RPMI8226 (cell line): ENCODE measurements around the gene TGFBR3.
"Not testable (repeated sequence)": the region's sequence is repeated elsewhere in the genome, so short reads cannot be mapped to it uniquely, and the experiment has no call there.

Experiments
- DNase-seq: peaks from one replicate; pipeline ENCODE4 v3.0.0-alpha.2; 2015

Gene TGFBR3

GRCh38 chr1:91846639-91847013, 39.3 kb downstream of the TGFBR3 start:
- no peak for DNase-seq

- DNase-seq: peak; percentile 83
Measured at GRCh38 chr1:91846007-91846638, 39.8 kb downstream of the TGFBR3 start.

GRCh38 chr1:91844862-91845528, 41.0 kb downstream of the TGFBR3 start:
- no peak for DNase-seq

GRCh38 chr1:91843843-91844242, 42.1 kb downstream of the TGFBR3 start:
- DNase-seq: no peak

- DNase-seq: no peak
Measured at GRCh38 chr1:91842563-91842962, 43.4 kb downstream of the TGFBR3 start.

GRCh38 chr1:91842056-91842455, 43.9 kb downstream of the TGFBR3 start:
- DNase-seq: no peak

- DNase-seq: not testable (repeated sequence)
Measured at GRCh38 chr1:91840276-91840675, 45.7 kb downstream of the TGFBR3 start.

- no peak for DNase-seq
Measured at GRCh38 chr1:91836331-91837040, 49.5 kb downstream of the TGFBR3 start.

GRCh38 chr1:91835087-91835521, 50.8 kb downstream of the TGFBR3 start:
- DNase-seq: no peak

- not testable (repeated sequence) for DNase-seq
Measured at GRCh38 chr1:91834549-91834948, 51.4 kb downstream of the TGFBR3 start.

- no peak for DNase-seq
Measured at GRCh38 chr1:91833946-91834345, 52.0 kb downstream of the TGFBR3 start.

- peak; percentile 22 for DNase-seq
Measured at GRCh38 chr1:91831132-91831930, 54.6 kb downstream of the TGFBR3 start.

GRCh38 chr1:91830242-91831131, 55.5 kb downstream of the TGFBR3 start:
- DNase-seq: peak; percentile 73

- no peak for DNase-seq
Measured at GRCh38 chr1:91829293-91830153, 56.4 kb downstream of the TGFBR3 start.

GRCh38 chr1:91828583-91829281, 57.2 kb downstream of the TGFBR3 start:
- DNase-seq: peak; percentile 86

GRCh38 chr1:91827459-91828321, 58.3 kb downstream of the TGFBR3 start:
- DNase-seq: no peak

GRCh38 chr1:91827087-91827458, 58.9 kb downstream of the TGFBR3 start:
- DNase-seq: no peak

GRCh38 chr1:91826649-91827048, 59.3 kb downstream of the TGFBR3 start:
- no peak for DNase-seq

- DNase-seq: no peak
Measured at GRCh38 chr1:91826248-91826647, 59.7 kb downstream of the TGFBR3 start.
